IPS DF 6.9 (cell line): Measurements from ENCODE around the gene GUCD1.
"Not testable (repeated sequence)": the region's sequence is repeated elsewhere in the genome, so short reads cannot be mapped to it uniquely, and the experiment has no call there.

Experiments used
- DNase-seq: peaks from one replicate; pipeline ENCODE4 v3.0.0-alpha.2; 2013; ENCODE audit warnings: low read depth, low spot score
- H3K27ac ChIP-seq: one replicate; pipeline ENCODE4 v1.5.1; 2013; ENCODE audit warnings: low read length, control low read depth
- H3K27me3 ChIP-seq: 2 replicates; pipeline ENCODE4 v1.6.1; 2013; ENCODE audit warnings: mild to moderate bottlenecking, low read length; ENCODE audit not compliant: control insufficient read depth, insufficient read depth
- H3K36me3 ChIP-seq: 2 replicates; pipeline ENCODE4 v1.6.1; 2013; ENCODE audit warnings: low read length; ENCODE audit not compliant: control insufficient read depth, insufficient read depth
- H3K4me1 ChIP-seq: 2 replicates; pipeline ENCODE4 v1.6.1; 2013; ENCODE audit warnings: low read length; ENCODE audit not compliant: control insufficient read depth, insufficient read depth
- H3K4me3 ChIP-seq: 2 replicates; pipeline ENCODE4 v1.5.1; 2013; ENCODE audit warnings: mild to moderate bottlenecking, low read length
- H3K9me3 ChIP-seq: 2 replicates; pipeline ENCODE4 v1.6.1; 2013; ENCODE audit warnings: low read length, inconsistent platforms; ENCODE audit not compliant: control insufficient read depth, insufficient read depth
- WGBS: extraction: QIAGEN DNeasy Blood & Tissue Kit; methylation state at CpG from one replicate; pipeline ENCODE4 v1.1.7; 2013; ENCODE audit warnings: mixed read lengths, missing lambda C conversion rate; ENCODE audit not compliant: insufficient read length, insufficient coverage; 5-methylcytosine and 5-hydroxymethylcytosine counted together

GUCD1 gene

GRCh38 chr22:24565077-24565476 lies 10.1 kb upstream of the GUCD1 start:
- no peaks in the 10 kb centered on the region for H3K4me1 ChIP-seq
- no peak overlapping the region for H3K4me3 ChIP-seq
- DNase-seq = no peak
- H3K36me3 ChIP-seq = peaks cover 22% of the 10 kb centered on the region; the same call in 1 of the 2 replicates
- no CpG with 5 or more reads among the region's 2 CpGs for WGBS
- no peaks in the 10 kb centered on the region for H3K27me3 ChIP-seq
- no peak overlapping the region for H3K27ac ChIP-seq
- H3K9me3 ChIP-seq = no peaks in the 10 kb centered on the region

GRCh38 chr22:24564376-24565058 lies 9.6 kb upstream of the GUCD1 start:
- H3K27ac ChIP-seq = no peak overlapping the region
- no peak overlapping the region for H3K4me3 ChIP-seq
- WGBS = no CpG with 5 or more reads among the region's 2 CpGs
- H3K36me3 ChIP-seq = peaks cover 20% of the 10 kb centered on the region; the same call in 1 of the 2 replicates
- H3K4me1 ChIP-seq = no peaks in the 10 kb centered on the region
- no peaks in the 10 kb centered on the region for H3K27me3 ChIP-seq
- no peaks in the 10 kb centered on the region for H3K9me3 ChIP-seq
- no peak for DNase-seq

- H3K27me3 ChIP-seq = no peaks in the 10 kb centered on the region
- H3K36me3 ChIP-seq = peaks cover 20% of the 10 kb centered on the region; the same call in 1 of the 2 replicates
- no peaks in the 10 kb centered on the region for H3K9me3 ChIP-seq
- WGBS = no CpG with 5 or more reads among the region's 2 CpGs
- H3K27ac ChIP-seq = no peak overlapping the region
- no peak for DNase-seq
- H3K4me3 ChIP-seq = no peak overlapping the region
- H3K4me1 ChIP-seq = no peaks in the 10 kb centered on the region
These were observed 8.3 kb upstream of the GUCD1 start for GRCh38 chr22:24563246-24563645.

GRCh38 chr22:24559471-24559870 lies 4.5 kb upstream of the GUCD1 start:
- H3K4me3 ChIP-seq = no peak overlapping the region
- no CpG with 5 or more reads among the region's 4 CpGs for WGBS
- DNase-seq = no peak
- H3K27ac ChIP-seq = no peak overlapping the region
- H3K27me3 ChIP-seq = no peaks in the 10 kb centered on the region
- H3K9me3 ChIP-seq = no peaks in the 10 kb centered on the region
- no peaks in the 10 kb centered on the region for H3K4me1 ChIP-seq
- H3K36me3 ChIP-seq = peaks cover 19% of the 10 kb centered on the region; the same call in 1 of the 2 replicates

- Histone ChIP-seq H3K4me1 (no peaks in the 10 kb centered on the region), H3K27ac (no peak within 1 kb of the TSS), H3K4me3 (peak within 1 kb of the TSS; percentile 94), H3K9me3 (no peaks in the 10 kb centered on the region), H3K36me3 (peaks cover 13% of the 10 kb centered on the region; the same call in 1 of the 2 replicates), H3K27me3 (no peaks in the 10 kb centered on the region)
- DNase-seq = peak; percentile 87
- WGBS = no CpG with 5 or more reads among the region's 59 CpGs
These were observed 464 bp upstream of the GUCD1 start, which contains the start of gene SNRPD3 for GRCh38 chr22:24555165-24556039. Gene SNRPD3 (plus strand): TSS chr22:24555999. CDS start chr22:24557675, 1,676 bp downstream.

- WGBS = no CpG with 5 or more reads among the region's 12 CpGs
- H3K27ac ChIP-seq = no peak overlapping the region
- H3K4me1 ChIP-seq = no peaks in the 10 kb centered on the region
- peak overlapping the region; percentile 94; the same call in 1 of the 2 replicates for H3K4me3 ChIP-seq
- peaks cover 5% of the 10 kb centered on the region for H3K36me3 ChIP-seq
- H3K27me3 ChIP-seq = no peaks in the 10 kb centered on the region
- no peaks in the 10 kb centered on the region for H3K9me3 ChIP-seq
- no peak for DNase-seq
These were observed 1.2 kb downstream of the GUCD1 start for GRCh38 chr22:24553597-24554312.

- H3K27me3 ChIP-seq, H3K36me3 ChIP-seq, H3K4me1 ChIP-seq, DNase-seq, H3K27ac ChIP-seq, H3K9me3 ChIP-seq, H3K4me3 ChIP-seq: not testable (repeated sequence)
- no CpG with 5 or more reads among the region's 10 CpGs for WGBS
These were observed 2.2 kb downstream of the GUCD1 start for GRCh38 chr22:24552503-24553286.

- no peak for DNase-seq
- H3K27me3 ChIP-seq = no peaks in the 10 kb centered on the region
- H3K27ac ChIP-seq = no peak overlapping the region
- H3K4me1 ChIP-seq = no peaks in the 10 kb centered on the region
- H3K4me3 ChIP-seq = no peak overlapping the region
- WGBS = no CpG with 5 or more reads among the region's 6 CpGs
- H3K36me3 ChIP-seq = peaks cover 18% of the 10 kb centered on the region
- H3K9me3 ChIP-seq = no peaks in the 10 kb centered on the region
These were observed 4.0 kb downstream of the GUCD1 start for GRCh38 chr22:24550902-24551435.

- H3K9me3 ChIP-seq = no peaks in the 10 kb centered on the region
- H3K4me3 ChIP-seq = no peak overlapping the region
- H3K4me1 ChIP-seq = no peaks in the 10 kb centered on the region
- DNase-seq = no peak
- H3K36me3 ChIP-seq = peaks cover 18% of the 10 kb centered on the region
- no peak overlapping the region for H3K27ac ChIP-seq
- WGBS = no CpG with 5 or more reads among the region's 8 CpGs
- H3K27me3 ChIP-seq = no peaks in the 10 kb centered on the region
These were observed 4.7 kb downstream of the GUCD1 start for GRCh38 chr22:24550028-24550901.
